Measurements from ENCODE around the gene RNF150.

- TF ChIP-seq CTCF (IDR thresholded peaks at IDR 0.05; ENCODE audit: low read depth, low read length): no peak
- TF ChIP-seq EZH2phosphoT487 (IDR thresholded peaks at IDR 0.05; ENCODE audit: low read depth): no peak
Observed at GRCh38 chr4:141045848-141046247, 87.4 kb downstream of the RNF150 start.

All from OCI-LY3 (cell line).